ENCODE measurements around the gene CRYL1. TPM values are rescaled to one million over a fixed set of nuclear protein-coding genes. Genes with fewer than 3 reads are reported as not detected.

The CRYL1 gene
- total and polyA plus RNA-seq, 5 donors from 2014 or later = 16.2 to 55.0 (median 53.6) TPM

GRCh38 chr13:20489185-20489820 is 36.4 kb downstream of the CRYL1 start:
- H3K27ac Mint-ChIP-seq = peak overlapping the region in 2 of 3 donors; percentile 14 to 82

GRCh38 chr13:20487927-20488326 is 37.7 kb downstream of the CRYL1 start:
- Mint-ChIP-seq H3K9me3 (no peaks in the 10 kb centered on the region), H3K27me3 (no peaks in the 10 kb centered on the region), H3K4me1 (peaks cover 0 to 9% (median 5%) of the 10 kb centered on the region in 4 donors), H3K4me3 (no peak overlapping the region), H3K27ac (peak overlapping the region in 1 of 3 donors; percentile 29), H3K36me3 (peaks cover 20% of the 10 kb centered on the region)
- ATAC-seq (ENCODE audit: low read depth in 2 of 2) (no peak), DNase-seq (no peak)
- no peaks in the 10 kb centered on the region for H3K27me3 ChIP-seq (ENCODE audit: control insufficient read depth, insufficient read depth, low read length)
- H3K9me3 ChIP-seq (ENCODE audit: control insufficient read depth in 2 of 2, low read length in 2 of 2) = no peaks in the 10 kb centered on the region
- no peaks in the 10 kb centered on the region for H3K4me1 ChIP-seq (ENCODE audit: control insufficient read depth, insufficient read depth, low read length, poor library complexity, severe bottlenecking)
- no peak overlapping the region for H3K4me3 ChIP-seq (ENCODE audit: low read depth, low read length)
- H3K36me3 ChIP-seq (ENCODE audit: control insufficient read depth, insufficient read depth, low read length) = peaks cover 3% of the 10 kb centered on the region
- no peak overlapping the region for H3K27ac ChIP-seq (ENCODE audit: insufficient read depth, low read length, poor library complexity, severe bottlenecking)

More at GRCh38 chr13:20489185-20489820, 36.4 kb downstream of the CRYL1 start:
- H3K27ac ChIP-seq (ENCODE audit: insufficient read depth, low read length, poor library complexity, severe bottlenecking) = no peak overlapping the region
- H3K4me1 ChIP-seq (ENCODE audit: control insufficient read depth, insufficient read depth, low read length, poor library complexity, severe bottlenecking) = no peaks in the 10 kb centered on the region
- H3K9me3 Mint-ChIP-seq = no peaks in the 10 kb centered on the region
- peaks cover 0 to 9% (median 5%) of the 10 kb centered on the region in 4 donors for H3K4me1 Mint-ChIP-seq
- peak in 1 of 2 donors; percentile 53 for ATAC-seq (ENCODE audit: low read depth in 2 of 2)
- no peaks in the 10 kb centered on the region for H3K27me3 Mint-ChIP-seq
- H3K36me3 ChIP-seq (ENCODE audit: control insufficient read depth, insufficient read depth, low read length) = peaks cover 3% of the 10 kb centered on the region
- peak in 1 of 3 donors; percentile 15 for DNase-seq
- no peak overlapping the region for H3K4me3 ChIP-seq (ENCODE audit: low read depth, low read length)
- no peaks in the 10 kb centered on the region for H3K9me3 ChIP-seq (ENCODE audit: control insufficient read depth in 2 of 2, low read length in 2 of 2)
- no peak overlapping the region for H3K4me3 Mint-ChIP-seq
- H3K27me3 ChIP-seq (ENCODE audit: control insufficient read depth, insufficient read depth, low read length) = no peaks in the 10 kb centered on the region
- H3K36me3 Mint-ChIP-seq = peaks cover 20% of the 10 kb centered on the region

- H3K36me3 Mint-ChIP-seq = peaks cover 24% of the 10 kb centered on the region
- H3K4me3 Mint-ChIP-seq = no peak overlapping the region
- no peaks in the 10 kb centered on the region for H3K27me3 ChIP-seq (ENCODE audit: control insufficient read depth, insufficient read depth, low read length)
- H3K4me1 ChIP-seq (ENCODE audit: control insufficient read depth, insufficient read depth, low read length, poor library complexity, severe bottlenecking) = no peaks in the 10 kb centered on the region
- no peaks in the 10 kb centered on the region for H3K9me3 ChIP-seq (ENCODE audit: control insufficient read depth in 2 of 2, low read length in 2 of 2)
- H3K4me3 ChIP-seq (ENCODE audit: low read depth, low read length) = no peak overlapping the region
- no peaks in the 10 kb centered on the region for H3K9me3 Mint-ChIP-seq
- ATAC-seq (ENCODE audit: low read depth in 2 of 2) = no peak
- no peak overlapping the region for H3K27ac ChIP-seq (ENCODE audit: insufficient read depth, low read length, poor library complexity, severe bottlenecking)
- peak overlapping the region in 1 of 3 donors; percentile 32 for H3K27ac Mint-ChIP-seq
- H3K4me1 Mint-ChIP-seq = peaks cover 11 to 20% (median 18%) of the 10 kb centered on the region in 4 donors
- no peak for DNase-seq
- H3K27me3 Mint-ChIP-seq = no peaks in the 10 kb centered on the region
- H3K36me3 ChIP-seq (ENCODE audit: control insufficient read depth, insufficient read depth, low read length) = no peaks in the 10 kb centered on the region
Observed at GRCh38 chr13:20482787-20483186, 42.9 kb downstream of the CRYL1 start.

GRCh38 chr13:20482275-20482761 is 43.3 kb downstream of the CRYL1 start:
- H3K4me1 Mint-ChIP-seq = peaks cover 11 to 21% (median 18%) of the 10 kb centered on the region in 4 donors
- Histone ChIP-seq H3K27me3 (ENCODE audit: control insufficient read depth, insufficient read depth, low read length) (no peaks in the 10 kb centered on the region), H3K9me3 (ENCODE audit: control insufficient read depth in 2 of 2, low read length in 2 of 2) (no peaks in the 10 kb centered on the region), H3K36me3 (ENCODE audit: control insufficient read depth, insufficient read depth, low read length) (no peaks in the 10 kb centered on the region), H3K4me1 (ENCODE audit: control insufficient read depth, insufficient read depth, low read length, poor library complexity, severe bottlenecking) (peaks cover 2% of the 10 kb centered on the region), H3K27ac (ENCODE audit: insufficient read depth, low read length, poor library complexity, severe bottlenecking) (no peak overlapping the region), H3K4me3 (ENCODE audit: low read depth, low read length) (no peak overlapping the region)
- ATAC-seq (ENCODE audit: low read depth in 2 of 2) = no peak
- H3K27ac Mint-ChIP-seq = no peak overlapping the region
- peak overlapping the region in 1 of 4 donors; percentile 24 for H3K4me3 Mint-ChIP-seq
- DNase-seq = no peak
- no peaks in the 10 kb centered on the region for H3K27me3 Mint-ChIP-seq
- H3K9me3 Mint-ChIP-seq = no peaks in the 10 kb centered on the region
- peaks cover 24% of the 10 kb centered on the region for H3K36me3 Mint-ChIP-seq

- Mint-ChIP-seq H3K27me3 (no peaks in the 10 kb centered on the region), H3K4me1 (peaks cover 15 to 66% (median 39%) of the 10 kb centered on the region in 4 donors), H3K36me3 (peaks cover 12% of the 10 kb centered on the region), H3K9me3 (no peaks in the 10 kb centered on the region), H3K4me3 (peak overlapping the region in 1 of 4 donors; percentile 41), H3K27ac (peak overlapping the region; percentile 98 to 99 (median 99))
- no peak for DNase-seq
- no peaks in the 10 kb centered on the region for H3K9me3 ChIP-seq (ENCODE audit: control insufficient read depth in 2 of 2, low read length in 2 of 2)
- peaks cover 31% of the 10 kb centered on the region for H3K4me1 ChIP-seq (ENCODE audit: control insufficient read depth, insufficient read depth, low read length, poor library complexity, severe bottlenecking)
- H3K4me3 ChIP-seq (ENCODE audit: low read depth, low read length) = no peak overlapping the region
- no peak for ATAC-seq (ENCODE audit: low read depth in 2 of 2)
- peak overlapping the region; percentile 86 for H3K27ac ChIP-seq (ENCODE audit: insufficient read depth, low read length, poor library complexity, severe bottlenecking)
- no peaks in the 10 kb centered on the region for H3K27me3 ChIP-seq (ENCODE audit: control insufficient read depth, insufficient read depth, low read length)
- no peaks in the 10 kb centered on the region for H3K36me3 ChIP-seq (ENCODE audit: control insufficient read depth, insufficient read depth, low read length)
Observed at GRCh38 chr13:20477394-20477793, 48.3 kb downstream of the CRYL1 start.

- no peaks in the 10 kb centered on the region for H3K36me3 ChIP-seq (ENCODE audit: control insufficient read depth, insufficient read depth, low read length)
- Mint-ChIP-seq H3K27ac (peak overlapping the region; percentile 98 to 99 (median 99)), H3K4me3 (peak overlapping the region; percentile 87 to 92 (median 89)), H3K27me3 (no peaks in the 10 kb centered on the region), H3K9me3 (no peaks in the 10 kb centered on the region), H3K36me3 (peaks cover 10% of the 10 kb centered on the region), H3K4me1 (peaks cover 14 to 63% (median 42%) of the 10 kb centered on the region in 4 donors)
- H3K4me3 ChIP-seq (ENCODE audit: low read depth, low read length) = peak overlapping the region; percentile 74
- peaks cover 31% of the 10 kb centered on the region for H3K4me1 ChIP-seq (ENCODE audit: control insufficient read depth, insufficient read depth, low read length, poor library complexity, severe bottlenecking)
- H3K9me3 ChIP-seq (ENCODE audit: control insufficient read depth in 2 of 2, low read length in 2 of 2) = no peaks in the 10 kb centered on the region
- DNase-seq (peak; percentile 50 to 93 (median 83)), ATAC-seq (ENCODE audit: low read depth in 2 of 2) (peak; percentile 95 to 96)
- H3K27me3 ChIP-seq (ENCODE audit: control insufficient read depth, insufficient read depth, low read length) = no peaks in the 10 kb centered on the region
- peak overlapping the region; percentile 86 for H3K27ac ChIP-seq (ENCODE audit: insufficient read depth, low read length, poor library complexity, severe bottlenecking)
Observed at GRCh38 chr13:20475927-20476691, 49.5 kb downstream of the CRYL1 start.

GRCh38 chr13:20474515-20474914 is 51.1 kb downstream of the CRYL1 start:
- ATAC-seq (ENCODE audit: low read depth in 2 of 2) (no peak), DNase-seq (no peak)
- Histone ChIP-seq H3K27me3 (ENCODE audit: control insufficient read depth, insufficient read depth, low read length) (no peaks in the 10 kb centered on the region), H3K27ac (ENCODE audit: insufficient read depth, low read length, poor library complexity, severe bottlenecking) (peak overlapping the region; percentile 86), H3K4me3 (ENCODE audit: low read depth, low read length) (no peak overlapping the region), H3K4me1 (ENCODE audit: control insufficient read depth, insufficient read depth, low read length, poor library complexity, severe bottlenecking) (peaks cover 31% of the 10 kb centered on the region), H3K36me3 (ENCODE audit: control insufficient read depth, insufficient read depth, low read length) (no peaks in the 10 kb centered on the region), H3K9me3 (ENCODE audit: control insufficient read depth in 2 of 2, low read length in 2 of 2) (no peaks in the 10 kb centered on the region)
- H3K9me3 Mint-ChIP-seq = no peaks in the 10 kb centered on the region
- H3K27ac Mint-ChIP-seq = peak overlapping the region; percentile 98 to 99 (median 99)
- peaks cover 4% of the 10 kb centered on the region for H3K36me3 Mint-ChIP-seq
- H3K4me3 Mint-ChIP-seq = peak overlapping the region in 2 of 4 donors; percentile 8 to 42
- H3K4me1 Mint-ChIP-seq = peaks cover 5 to 56% (median 36%) of the 10 kb centered on the region in 4 donors
- H3K27me3 Mint-ChIP-seq = no peaks in the 10 kb centered on the region

Data from CD4-positive, CD25-positive, alpha-beta regulatory T cell (primary cell).